ENCODE results near the gene CD8A.

GRCh38 chr2:86806059-86806857 is 15.5 kb upstream of the CD8A start:
- TF ChIP-seq CTCF (IDR thresholded peaks at IDR 0.05): no peak
- TF ChIP-seq POLR2AphosphoS5 (IDR thresholded peaks at IDR 0.05): no peak
- TF ChIP-seq EP300 (IDR thresholded peaks at IDR 0.05): no peak

Measured in esophagus muscularis mucosa (tissue), 4 donors.